Measurements from ENCODE around the gene TUBA4B.
"Not testable (repeated sequence)": the region's sequence is repeated elsewhere in the genome, so short reads cannot be mapped to it uniquely, and the experiment has no call there.

Gene TUBA4B

GRCh38 chr2:219291910-219292490 is 39.0 kb downstream of the TUBA4B start:
- DNase-seq, result no peak

- no peak for DNase-seq
These were observed 39.6 kb downstream of the TUBA4B start for GRCh38 chr2:219292616-219293015.

GRCh38 chr2:219293736-219294231 is 40.7 kb downstream of the TUBA4B start:
- no peak for DNase-seq

- DNase-seq, result peak; percentile 92
These were observed 41.6 kb downstream of the TUBA4B start for GRCh38 chr2:219294356-219295351.

- DNase-seq, result no peak
These were observed 43.1 kb downstream of the TUBA4B start for GRCh38 chr2:219296142-219296541.

- DNase-seq, result no peak
These were observed 43.8 kb downstream of the TUBA4B start for GRCh38 chr2:219296631-219297391.

- no peak for DNase-seq
These were observed 44.9 kb downstream of the TUBA4B start for GRCh38 chr2:219297766-219298456.

GRCh38 chr2:219298759-219299371 is 45.8 kb downstream of the TUBA4B start:
- DNase-seq, result peak; percentile 87

GRCh38 chr2:219299372-219299760 is 46.3 kb downstream of the TUBA4B start:
- no peak for DNase-seq

- no peak for DNase-seq
These were observed 47.0 kb downstream of the TUBA4B start for GRCh38 chr2:219300022-219300421.

GRCh38 chr2:219302412-219302968 is 49.4 kb downstream of the TUBA4B start:
- DNase-seq, result no peak

GRCh38 chr2:219304223-219304622 is 51.2 kb downstream of the TUBA4B start:
- DNase-seq, result no peak

GRCh38 chr2:219306047-219306446 is 53.0 kb downstream of the TUBA4B start:
- no peak for DNase-seq

- DNase-seq, result peak; percentile 54
These were observed 55.4 kb downstream of the TUBA4B start for GRCh38 chr2:219308142-219309101.

GRCh38 chr2:219309278-219309677 is 56.2 kb downstream of the TUBA4B start, which contains the start of gene PTPRN:
TSS of gene PTPRN (minus strand) at chr2:219309401. CDS start at chr2:219309332, 69 bp downstream.
- no peak for DNase-seq

- DNase-seq, result not testable (repeated sequence)
These were observed 59.7 kb downstream of the TUBA4B start for GRCh38 chr2:219312683-219313263.

GRCh38 chr2:219314804-219315468 is 61.9 kb downstream of the TUBA4B start:
- DNase-seq, result no peak
